Neural cell (in vitro differentiated cells): ENCODE data around the gene GDI1. TPM values are rescaled to one million over a fixed set of nuclear protein-coding genes. Genes with fewer than 3 reads are reported as not detected.

Experiments
- H2AFZ ChIP-seq: fragments of 200-600, 300-800 bp; sonication (generic), shearing (Covaris generic); 2 replicates; pipeline ENCODE4 v1.6.0; 2014; ENCODE audit warnings: low read depth, mild to moderate bottlenecking, antibody characterized with exemption, low read length, moderate library complexity
- H3F3A ChIP-seq: fragments of 200-600 bp; shearing (Covaris generic); 2 replicates; pipeline ENCODE4 v1.6.1; 2016; ENCODE audit warnings: mild to moderate bottlenecking, moderate library complexity, mixed read lengths, antibody characterized with exemption, low read length; ENCODE audit not compliant: insufficient read depth, poor library complexity, severe bottlenecking
- H3K27ac ChIP-seq: fragments of 200-600, 300-800 bp; sonication (generic), shearing (Covaris generic); 2 replicates; pipeline ENCODE4 v1.5.1; 2014; ENCODE audit warnings: mild to moderate bottlenecking, low read length, moderate library complexity
- H3K27me3 ChIP-seq: fragments of 300-800, 200-600 bp; sonication (generic), shearing (Covaris generic); 2 replicates; pipeline ENCODE4 v1.6.0; 2014; ENCODE audit warnings: mild to moderate bottlenecking, low read depth, low read length, moderate library complexity; ENCODE audit not compliant: insufficient read depth
- H3K36me3 ChIP-seq: fragments of 300-800, 200-600 bp; sonication (generic), shearing (Covaris generic); 2 replicates; pipeline ENCODE4 v1.5.1; 2014; ENCODE audit warnings: mild to moderate bottlenecking, antibody characterized with exemption, low read length, moderate library complexity; ENCODE audit not compliant: insufficient read depth
- H3K4me2 ChIP-seq: fragments of 300-800, 200-600 bp; sonication (generic), shearing (Covaris generic); 2 replicates; pipeline ENCODE4 v1.6.0; 2014; ENCODE audit warnings: mild to moderate bottlenecking, low read length
- H3K4me3 ChIP-seq: fragments of 300-800, 200-600 bp; sonication (generic), shearing (Covaris generic); 2 replicates; pipeline ENCODE4 v1.5.1; 2014; ENCODE audit warnings: mild to moderate bottlenecking, low read length, moderate library complexity
- H3K79me2 ChIP-seq: fragments of 200-600 bp; shearing (Covaris generic); replicated peaks from 2 replicates; pipeline ENCODE4 v1.6.0; 2014; ENCODE audit warnings: mild to moderate bottlenecking, low read length, moderate library complexity; ENCODE audit not compliant: insufficient read depth
- H3K9ac ChIP-seq: fragments of 300-800, 200-600 bp; sonication (generic), shearing (Covaris generic); 2 replicates; pipeline ENCODE4 v1.6.1; 2016; ENCODE audit warnings: mild to moderate bottlenecking, low read length, mixed read lengths
- H3K9me2 ChIP-seq: fragments of 200-600 bp; shearing (Covaris generic); 2 replicates; pipeline ENCODE4 v1.6.1; 2016; ENCODE audit warnings: mild to moderate bottlenecking, low read length, mixed read lengths; ENCODE audit not compliant: insufficient read depth
- H3K9me3 ChIP-seq: fragments of 200-600, 300-800 bp; sonication (generic), shearing (Covaris generic); 2 replicates; pipeline ENCODE4 v1.6.1; 2016; ENCODE audit warnings: mild to moderate bottlenecking, mixed run types, low read length, moderate library complexity, mixed read lengths
- H4K20me1 ChIP-seq: fragments of 200-600 bp; shearing (Covaris generic); 2 replicates; pipeline ENCODE4 v1.6.1; 2016; ENCODE audit warnings: mild to moderate bottlenecking, mixed run types; ENCODE audit not compliant: insufficient read depth
- CTCF ChIP-seq: fragments of 450-650 bp; IDR thresholded peaks from 2 replicates; pipeline ENCODE4 v1.5.1; 2014; ENCODE audit warnings: antibody characterized with exemption, mild to moderate bottlenecking, moderate library complexity; ENCODE audit not compliant: poor library complexity, severe bottlenecking
- EZH2 ChIP-seq: fragments of 200-600, 300-800 bp; shearing (Covaris generic), sonication (generic); IDR thresholded peaks from 2 replicates; pipeline ENCODE4 v1.6.1; 2014; ENCODE audit warnings: antibody characterized with exemption, low read length, borderline replicate concordance, mild to moderate bottlenecking; ENCODE audit not compliant: insufficient read depth, poor library complexity, severe bottlenecking
- MXI1 ChIP-seq: fragments of 450-650 bp; conservative IDR thresholded peaks from 2 replicates; pipeline ENCODE4 v1.6.1; 2014; ENCODE audit warnings: antibody characterized with exemption, mild to moderate bottlenecking; ENCODE audit not compliant: poor library complexity, severe bottlenecking
- POLR2AphosphoS5 ChIP-seq: IDR thresholded peaks from 2 replicates; pipeline ENCODE4 v1.6.1; 2012
- REST ChIP-seq: IDR thresholded peaks from 2 replicates; pipeline ENCODE4 v1.6.1; 2012; ENCODE audit warnings: borderline replicate concordance
- SMC3 ChIP-seq: fragments of 450-650 bp; conservative IDR thresholded peaks from 2 replicates; pipeline ENCODE4 v1.6.1; 2014; ENCODE audit warnings: antibody characterized with exemption, mild to moderate bottlenecking, moderate library complexity; ENCODE audit not compliant: poor library complexity
- TAF1 ChIP-seq: IDR thresholded peaks from 2 replicates; pipeline ENCODE4 v1.6.1; 2012; ENCODE audit warnings: low read depth
- polyA plus RNA-seq: library from polyadenylated mRNA; depleted of rRNA; stranded (reverse); fragments of >200 nt; gene quantifications from 2 replicates; pipeline ENCODE4 v1.2.3, GENCODE V29; 2014

Gene GDI1
- polyA plus RNA-seq, 1 donor from 2014 or later, result 370 TPM

- no peaks in the 10 kb centered on the region for H3K27me3 ChIP-seq
- H3K4me3 ChIP-seq, result peak within 1 kb of the TSS; percentile 85
- peaks cover 18% of the 10 kb centered on the region for H3K79me2 ChIP-seq
- H3K36me3 ChIP-seq, result no peaks in the 10 kb centered on the region
- peak within 1 kb of the TSS; percentile 62 for H3K27ac ChIP-seq
- no peaks in the 10 kb centered on the region for H4K20me1 ChIP-seq
- no peak for TF ChIP-seq REST
- peak; percentile 55 for TF ChIP-seq POLR2AphosphoS5
- TF ChIP-seq MXI1, result peak; percentile 52
- no peak for TF ChIP-seq CTCF
- no peak for TF ChIP-seq EZH2
- no peak for TF ChIP-seq SMC3
- no peak within 1 kb of the TSS for H2AFZ ChIP-seq
- H3K4me2 ChIP-seq, result no peak within 1 kb of the TSS
- H3K9me2 ChIP-seq, result no peaks in the 10 kb centered on the region
- peak within 1 kb of the TSS; percentile 82 for H3K9ac ChIP-seq
- no peaks in the 10 kb centered on the region for H3F3A ChIP-seq
- H3K9me3 ChIP-seq, result no peaks in the 10 kb centered on the region
Measured at GRCh38 chrX:154458116-154458953, 21.4 kb downstream of the GDI1 start, which contains the start of gene PLXNA3. Gene PLXNA3, plus strand, starts transcription at chrX:154458281. Its CDS starts 1,903 bp downstream, at chrX:154460184.

- no peaks in the 10 kb centered on the region for H3F3A ChIP-seq
- H3K9me2 ChIP-seq, result no peaks in the 10 kb centered on the region
- H3K27me3 ChIP-seq, result no peaks in the 10 kb centered on the region
- H3K36me3 ChIP-seq, result no peaks in the 10 kb centered on the region
- H3K4me2 ChIP-seq, result peak overlapping the region; percentile 30
- H3K4me3 ChIP-seq, result peak overlapping the region; percentile 85
- H3K9ac ChIP-seq, result peak overlapping the region; percentile 82
- H3K79me2 ChIP-seq, result peaks cover 18% of the 10 kb centered on the region
- H4K20me1 ChIP-seq, result no peaks in the 10 kb centered on the region
- no peaks in the 10 kb centered on the region for H3K9me3 ChIP-seq
- no peak overlapping the region for H2AFZ ChIP-seq
- peak overlapping the region; percentile 59 for H3K27ac ChIP-seq
- TF ChIP-seq MXI1 (no peak), POLR2AphosphoS5 (no peak), EZH2 (no peak), SMC3 (no peak), TAF1 (no peak)
Measured at GRCh38 chrX:154458954-154459778, 22.2 kb downstream of the GDI1 start.
